Lower leg skin (tissue), 3 donors: Measurements from ENCODE around the gene ATP8A2.

ENCODE experiments used
- CTCF ChIP-seq, 3 donors: fragments of 450-650 bp; IDR thresholded peaks; one replicate each; pipeline ENCODE4 v1.5.1; 2016; ENCODE audit warnings: antibody characterized with exemption in 3 of 3, mild to moderate bottlenecking in 3 of 3, moderate library complexity in 2 of 3
- POLR2A ChIP-seq, 2 donors: fragments of 450-650 bp; IDR thresholded peaks; one replicate each; pipeline ENCODE4 v1.6.1; 2016 to 2017; ENCODE audit warnings: antibody characterized with exemption in 2 of 2, mild to moderate bottlenecking in 1 of 2, moderate library complexity in 1 of 2

GRCh38 chr13:25469169-25469525 is 97.4 kb downstream of the ATP8A2 start:
- TF ChIP-seq CTCF (IDR thresholded peaks at IDR 0.05): no peak
- no peak for TF ChIP-seq POLR2A (IDR thresholded peaks at IDR 0.05)
